Measurements from ENCODE around the gene SET. TPM values are rescaled to one million over a fixed set of nuclear protein-coding genes. Genes with fewer than 3 reads are reported as not detected.

Gene SET
- polyA plus RNA-seq, 1 of the 3 experiments (the other 2 are of a cell fraction), result 64.6 TPM

GRCh38 chr9:128684065-128684324 lies 5.0 kb upstream of the SET start:
- 86% methylated on average over 3 of the region's 3 CpGs for WGBS (ENCODE audit: low lambda C conversion rate)
- no peaks in the 10 kb centered on the region for H3K9me2 ChIP-seq
- DNase-seq, result no peak
- peaks cover 0 to 4% of the 10 kb centered on the region in 2 experiments; a peak in 1 of 4 replicates for H3K4me1 ChIP-seq (ENCODE audit: control insufficient read depth in 1 of 2, insufficient read depth in 2 of 2, low read depth in 1 of 2, low read length in 1 of 2)
- H3F3A ChIP-seq (replicated peaks; ENCODE audit: insufficient read depth), result no peaks in the 10 kb centered on the region
- H2AFZ ChIP-seq (ENCODE audit: low read depth), result no peak overlapping the region
- ChIA-PET CTCF (no interaction called here), POLR2A (no interaction called here)
- no peak overlapping the region for H3K4me3 ChIP-seq (ENCODE audit: low read depth in 2 of 2, low read length in 1 of 2)
- H3K36me3 ChIP-seq (replicated peaks in 1 of 2; ENCODE audit: control insufficient read depth in 1 of 2, insufficient read depth in 2 of 2, low read length in 1 of 2), result no peaks in the 10 kb centered on the region
- no peak for TF ChIP-seq GABPA (IDR thresholded peaks at IDR 0.05; ENCODE audit: low read depth)
- H4K20me1 ChIP-seq (ENCODE audit: insufficient read depth), result no peaks in the 10 kb centered on the region
- H3K4me2 ChIP-seq, result no peak overlapping the region
- H3K79me2 ChIP-seq (ENCODE audit: insufficient read depth), result no peaks in the 10 kb centered on the region
- no peak overlapping the region for H3K27ac ChIP-seq (ENCODE audit: low read depth in 2 of 2, low read length in 1 of 2)
- H3K9me3 ChIP-seq, result no peaks in the 10 kb centered on the region
- H3K9ac ChIP-seq, result no peak overlapping the region
- no peaks in the 10 kb centered on the region for H3K27me3 ChIP-seq (ENCODE audit: insufficient read depth)

- Histone ChIP-seq H3K4me3 (ENCODE audit: low read depth in 2 of 2, low read length in 1 of 2) (no peak overlapping the region), H3K27ac (ENCODE audit: low read depth in 2 of 2, low read length in 1 of 2) (no peak overlapping the region), H3K4me1 (ENCODE audit: control insufficient read depth in 1 of 2, insufficient read depth in 2 of 2, low read depth in 1 of 2, low read length in 1 of 2) (peaks cover 0 to 4% of the 10 kb centered on the region in 2 experiments; a peak in 1 of 4 replicates), H3F3A (replicated peaks; ENCODE audit: insufficient read depth) (no peaks in the 10 kb centered on the region), H3K79me2 (ENCODE audit: insufficient read depth) (no peaks in the 10 kb centered on the region; the same call in 1 of the 2 replicates), H3K27me3 (ENCODE audit: insufficient read depth) (no peaks in the 10 kb centered on the region), H4K20me1 (ENCODE audit: insufficient read depth) (no peaks in the 10 kb centered on the region), H3K9ac (no peak overlapping the region), H3K9me2 (no peaks in the 10 kb centered on the region), H3K36me3 (replicated peaks in 1 of 2; ENCODE audit: control insufficient read depth in 1 of 2, insufficient read depth in 2 of 2, low read length in 1 of 2) (no peaks in the 10 kb centered on the region), H2AFZ (ENCODE audit: low read depth) (0 out of 2 replicates have a peak overlapping the region, but pooled peaks have one; percentile 29), H3K4me2 (no peak overlapping the region), H3K9me3 (no peaks in the 10 kb centered on the region)
- 81% methylated on average over 15 of the region's 15 CpGs for WGBS (ENCODE audit: low lambda C conversion rate)
- POLR2A ChIA-PET, result no interaction called here
- no peak for DNase-seq
- CTCF ChIA-PET, result interaction anchor here (1.3 kb wide), 1 partner anchor 48 kb away, joined by 4 read pairs; no protein-coding TSS in a partner anchor
- TF ChIP-seq POLR2AphosphoS5 (IDR thresholded peaks at IDR 0.05; ENCODE audit: low read depth, low read length) (no peak), SMC3 (IDR thresholded peaks at IDR 0.05; ENCODE audit: low read depth, low read length) (no peak), USF2 (IDR thresholded peaks at IDR 0.05; ENCODE audit: borderline replicate concordance, low read depth, low read length) (no peak), PBX3 (IDR thresholded peaks at IDR 0.05) (no peak), MAX (IDR thresholded peaks at IDR 0.05; ENCODE audit: low read depth) (no peak), RAD21 (IDR thresholded peaks at IDR 0.05; ENCODE audit: low read length) (no peak)
Observed at GRCh38 chr9:128684325-128685199, 4.5 kb upstream of the SET start.

All from SK-N-SH (cell line).